Ascending aorta (tissue), 2 donors: Measurements from ENCODE around the gene POU2F1. TPM values are rescaled to one million over a fixed set of nuclear protein-coding genes. Genes with fewer than 3 reads are reported as not detected.

Experiments
- DNase-seq, 2 donors: peaks; one replicate each; pipeline ENCODE4 v3.0.0-alpha.2; 2019; ENCODE audit warnings: low spot score in 2 of 2
- H3K27ac ChIP-seq, 2 donors: fragments of 200-600 bp; sonication (generic); one replicate each; pipeline ENCODE4 v1.5.1; 2016 to 2017; ENCODE audit warnings: mild to moderate bottlenecking in 1 of 2
- H3K27me3 ChIP-seq: fragments of 200-600 bp; sonication (generic); one replicate; pipeline ENCODE4 v1.5.1; 2017
- H3K36me3 ChIP-seq, 2 donors: fragments of 200-600 bp; sonication (generic); one replicate each; pipeline ENCODE4 v1.5.1; 2016
- H3K4me1 ChIP-seq, 2 donors: fragments of 200-600 bp; sonication (generic); one replicate each; pipeline ENCODE4 v1.5.1; 2016 to 2017; ENCODE audit warnings: mild to moderate bottlenecking in 1 of 2
- H3K4me3 ChIP-seq, 2 donors: fragments of 200-600 bp; sonication (generic); one replicate each; pipeline ENCODE4 v1.5.1; 2016 to 2017; ENCODE audit warnings: mild to moderate bottlenecking in 1 of 2
- H3K9me3 ChIP-seq, 2 donors: fragments of 200-600 bp; sonication (generic); one replicate each; pipeline ENCODE4 v1.5.1; 2016
- intact Hi-C: fragments of 100-400 bp; cut with DNase I; formaldehyde crosslinking; loops from one replicate; pipeline ENCODE4 v1.15.1; 2023
- total RNA-seq: library from RNA; depleted of rRNA; stranded (reverse); fragments of >200 nt; gene quantifications from one replicate; pipeline ENCODE4 v1.1.0, GENCODE V29; 2016
- TF ChIP-seq, protein P1 (sequence below), 3 experiments: fragments of 200-600 bp in 2 of 3; fragments of 450-650 bp in 1 of 3; sonication (generic) in 2 of 3; IDR thresholded peaks; one replicate each; pipeline ENCODE4 v1.5.1; 2016 to 2019; ENCODE audit warnings: antibody characterized with exemption in 3 of 3, mild to moderate bottlenecking in 1 of 3, moderate library complexity in 1 of 3

The POU2F1 gene
- total RNA-seq, 1 donor from 2014 or later: 3.0 TPM

DNA sequence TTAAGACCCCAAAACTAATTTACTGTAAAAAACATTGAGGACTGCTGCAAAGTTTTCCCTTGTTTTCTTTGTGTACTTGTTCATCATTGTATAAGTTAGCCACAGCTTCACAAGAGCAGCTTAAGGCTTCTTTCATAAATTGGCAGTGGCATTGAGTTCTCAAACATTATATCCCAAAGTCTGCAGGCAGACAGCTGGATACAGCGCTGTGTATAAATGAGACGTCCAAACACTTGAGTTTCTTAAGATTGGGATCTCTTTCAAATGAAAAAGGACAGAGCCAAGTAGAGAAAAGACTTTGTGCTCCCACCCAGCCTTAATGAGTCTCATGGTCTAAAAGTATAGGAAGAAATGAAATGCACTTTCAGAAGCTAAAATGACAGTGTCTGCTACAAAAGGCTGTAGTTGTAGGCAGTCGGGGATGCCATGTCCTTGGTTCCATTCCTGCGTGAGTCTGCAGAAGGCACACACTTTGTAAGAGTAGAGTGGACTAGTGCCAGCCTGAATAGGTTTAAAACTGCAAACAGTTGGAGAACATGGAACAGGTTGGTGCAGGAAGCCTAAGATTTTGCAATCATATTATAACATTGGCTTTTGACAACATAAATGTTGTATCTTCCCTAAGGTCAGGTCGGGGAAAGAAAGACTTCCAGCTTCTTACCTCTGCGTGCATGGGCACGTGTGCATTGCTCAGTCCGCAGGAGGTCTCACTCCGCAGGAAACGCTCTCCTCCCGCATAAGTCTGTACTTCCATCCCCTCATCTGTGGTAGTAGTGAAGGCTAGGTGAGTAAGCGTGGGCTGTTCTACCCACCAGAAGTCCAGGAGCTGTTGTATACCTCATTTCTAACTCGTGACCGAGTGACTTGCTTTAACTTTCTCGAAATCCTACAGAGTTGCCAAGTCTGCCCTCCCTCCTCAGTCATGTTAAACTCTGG lies 203.3 kb downstream of the POU2F1 start:
- DNase-seq: no peak

DNA sequence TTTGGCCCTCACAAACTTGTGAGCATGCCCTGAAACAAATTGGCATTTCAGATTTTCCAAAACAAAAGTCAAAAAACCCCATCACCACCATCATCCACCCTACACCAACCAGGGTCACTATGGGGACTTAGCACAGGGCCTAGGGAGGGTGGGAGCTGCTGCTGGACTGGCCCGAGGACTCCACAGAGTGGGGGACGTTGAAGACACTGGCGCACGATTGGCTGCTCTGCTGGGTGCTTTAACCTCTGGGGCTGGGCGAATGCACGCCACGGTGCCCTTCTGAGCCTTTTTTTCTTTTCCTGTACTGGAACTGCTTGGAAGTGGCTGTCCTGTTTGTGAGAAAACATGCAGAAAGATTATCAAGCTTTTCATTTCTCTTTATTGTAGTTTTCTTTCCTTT lies 204.8 kb downstream of the POU2F1 start:
- Histone ChIP-seq H3K27me3 (no peaks in the 10 kb centered on the region), H3K4me1 (no peaks in the 10 kb centered on the region), H3K9me3 (no peaks in the 10 kb centered on the region), H3K36me3 (peaks cover 0 to 1% of the 10 kb centered on the region in 2 donors), H3K27ac (no peak overlapping the region), H3K4me3 (no peak overlapping the region)
- TF ChIP-seq, protein P1, sequence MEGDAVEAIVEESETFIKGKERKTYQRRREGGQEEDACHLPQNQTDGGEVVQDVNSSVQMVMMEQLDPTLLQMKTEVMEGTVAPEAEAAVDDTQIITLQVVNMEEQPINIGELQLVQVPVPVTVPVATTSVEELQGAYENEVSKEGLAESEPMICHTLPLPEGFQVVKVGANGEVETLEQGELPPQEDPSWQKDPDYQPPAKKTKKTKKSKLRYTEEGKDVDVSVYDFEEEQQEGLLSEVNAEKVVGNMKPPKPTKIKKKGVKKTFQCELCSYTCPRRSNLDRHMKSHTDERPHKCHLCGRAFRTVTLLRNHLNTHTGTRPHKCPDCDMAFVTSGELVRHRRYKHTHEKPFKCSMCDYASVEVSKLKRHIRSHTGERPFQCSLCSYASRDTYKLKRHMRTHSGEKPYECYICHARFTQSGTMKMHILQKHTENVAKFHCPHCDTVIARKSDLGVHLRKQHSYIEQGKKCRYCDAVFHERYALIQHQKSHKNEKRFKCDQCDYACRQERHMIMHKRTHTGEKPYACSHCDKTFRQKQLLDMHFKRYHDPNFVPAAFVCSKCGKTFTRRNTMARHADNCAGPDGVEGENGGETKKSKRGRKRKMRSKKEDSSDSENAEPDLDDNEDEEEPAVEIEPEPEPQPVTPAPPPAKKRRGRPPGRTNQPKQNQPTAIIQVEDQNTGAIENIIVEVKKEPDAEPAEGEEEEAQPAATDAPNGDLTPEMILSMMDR (IDR thresholded peaks at IDR 0.05): no peak
- intact Hi-C loops: no loop called here
- no peak for DNase-seq

More for the DNA sequence above, 203.3 kb downstream of the POU2F1 start:
- no peak overlapping the region for H3K27ac ChIP-seq
- H3K9me3 ChIP-seq: no peaks in the 10 kb centered on the region
- intact Hi-C loops: no loop called here
- TF ChIP-seq, protein P1 (IDR thresholded peaks at IDR 0.05): no peak
- peaks cover 0 to 5% of the 10 kb centered on the region in 2 donors for H3K36me3 ChIP-seq
- no peaks in the 10 kb centered on the region for H3K4me1 ChIP-seq
- H3K4me3 ChIP-seq: no peak overlapping the region
- no peaks in the 10 kb centered on the region for H3K27me3 ChIP-seq

DNA sequence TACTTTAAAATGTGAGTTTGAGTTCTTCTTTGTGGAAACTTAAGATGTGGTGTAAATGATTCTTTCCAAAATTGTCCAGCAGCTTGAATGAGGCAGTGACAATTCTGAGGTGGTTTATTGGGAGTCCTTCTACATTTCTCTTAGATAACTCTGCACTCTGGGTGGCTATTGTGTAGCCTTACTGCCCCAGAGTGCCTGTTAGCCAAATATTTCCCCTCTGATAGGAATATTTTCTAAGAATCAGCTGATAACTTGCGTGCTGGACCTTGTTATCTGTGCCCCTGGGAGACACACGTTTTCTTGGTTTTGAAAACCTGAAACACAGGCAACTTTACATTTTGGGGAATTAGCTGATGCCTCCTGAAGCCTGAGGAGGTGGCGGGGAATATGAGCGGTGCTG lies 206.0 kb downstream of the POU2F1 start:
- TF ChIP-seq, protein P1 (IDR thresholded peaks at IDR 0.05): no peak

DNA sequence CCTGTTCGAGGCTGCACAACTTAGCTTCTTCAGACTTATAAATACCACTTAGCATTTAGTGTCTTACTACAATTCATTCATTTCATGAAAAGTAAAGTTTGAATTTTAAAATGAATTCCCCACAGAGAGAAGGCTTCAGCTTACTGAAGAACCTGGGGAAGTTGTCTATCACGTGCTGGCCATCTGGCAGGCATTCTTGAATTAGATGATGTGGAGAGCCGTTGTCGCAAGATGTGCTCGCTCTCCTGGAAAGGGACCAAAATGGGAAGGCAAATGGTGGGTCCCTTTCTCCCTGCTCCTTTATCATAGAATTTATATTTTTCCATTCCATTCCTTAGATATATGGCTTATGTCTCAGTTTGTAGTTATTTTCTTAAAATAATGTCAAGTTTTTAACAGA lies 207.2 kb downstream of the POU2F1 start:
- H3K27ac ChIP-seq: no peak overlapping the region
- intact Hi-C loops: no loop called here

More for the DNA sequence above, 206.0 kb downstream of the POU2F1 start:
- Histone ChIP-seq H3K36me3 (no peaks in the 10 kb centered on the region), H3K4me3 (no peak overlapping the region), H3K27ac (no peak overlapping the region), H3K27me3 (no peaks in the 10 kb centered on the region), H3K4me1 (no peaks in the 10 kb centered on the region), H3K9me3 (no peaks in the 10 kb centered on the region)
- intact Hi-C loops: no loop called here
- DNase-seq: no peak

DNA sequence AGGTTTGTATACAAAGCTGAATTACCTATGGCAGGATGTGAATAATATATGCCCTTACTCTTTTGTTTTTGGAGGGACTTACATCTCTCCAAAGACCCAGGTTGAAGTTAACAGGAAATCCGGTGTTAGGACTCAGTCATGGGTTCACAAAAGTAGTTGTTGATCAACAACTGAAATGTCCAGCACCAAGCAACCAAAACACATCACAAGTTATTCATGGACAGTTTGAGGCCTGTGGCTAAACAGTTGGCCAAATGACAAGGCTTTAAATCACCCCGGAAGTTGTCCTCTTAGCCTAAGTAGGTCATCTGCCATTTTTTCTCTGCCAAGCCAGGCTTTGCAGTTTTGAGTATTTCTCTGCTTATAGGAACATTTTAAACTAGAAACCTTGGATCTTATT lies 207.7 kb downstream of the POU2F1 start:
- intact Hi-C loops: no loop called here
- no peaks in the 10 kb centered on the region for H3K4me1 ChIP-seq

More for the DNA sequence above, 207.2 kb downstream of the POU2F1 start:
- DNase-seq: no peak
- Histone ChIP-seq H3K4me3 (no peak overlapping the region), H3K9me3 (no peaks in the 10 kb centered on the region), H3K4me1 (no peaks in the 10 kb centered on the region), H3K36me3 (no peaks in the 10 kb centered on the region), H3K27me3 (no peaks in the 10 kb centered on the region)
- TF ChIP-seq, protein P1 (IDR thresholded peaks at IDR 0.05): no peak

More for the DNA sequence above, 207.7 kb downstream of the POU2F1 start:
- Histone ChIP-seq H3K9me3 (no peaks in the 10 kb centered on the region), H3K27me3 (no peaks in the 10 kb centered on the region), H3K4me3 (no peak overlapping the region), H3K36me3 (no peaks in the 10 kb centered on the region), H3K27ac (no peak overlapping the region)
- TF ChIP-seq, protein P1 (IDR thresholded peaks at IDR 0.05): no peak
- DNase-seq: no peak
